HG03159 (cell line): ENCODE results near the gene BRINP1.

Source experiments
- ATAC-seq: cut with Tn5 transposase; IDR thresholded peaks from one replicate; pipeline ENCODE4 v1.9.1; 2021; ENCODE audit warnings: mild to moderate bottlenecking, moderate library complexity; ENCODE audit not compliant: unreplicated experiment

BRINP1 gene

GRCh38 chr9:119154527-119154926 is 214.7 kb downstream of the BRINP1 start:
- ATAC-seq = no peak

GRCh38 chr9:119153402-119153801 is 215.8 kb downstream of the BRINP1 start:
- no peak for ATAC-seq

GRCh38 chr9:119148855-119149254 is 220.4 kb downstream of the BRINP1 start:
- no peak for ATAC-seq

- ATAC-seq = no peak
Measured at GRCh38 chr9:119137479-119137878, 231.8 kb downstream of the BRINP1 start.

- no peak for ATAC-seq
Measured at GRCh38 chr9:119126040-119126439, 243.2 kb downstream of the BRINP1 start.

- ATAC-seq = no peak
Measured at GRCh38 chr9:119121899-119122298, 247.3 kb downstream of the BRINP1 start.

- no peak for ATAC-seq
Measured at GRCh38 chr9:119117409-119117808, 251.8 kb downstream of the BRINP1 start.
